H9 (cell line): ENCODE data around the gene GCLC. TPM values are rescaled to one million over a fixed set of nuclear protein-coding genes. Genes with fewer than 3 reads are reported as not detected.

Experiments used
- DNase-seq: peaks from one replicate; pipeline ENCODE4 v3.0.0-alpha.2; 2017
- H2AFZ ChIP-seq: one replicate; pipeline ENCODE4 v1.6.1; 2013; ENCODE audit warnings: mild to moderate bottlenecking, low read length, control low read depth, moderate library complexity
- H2AK5ac ChIP-seq: 2 replicates; pipeline ENCODE4 v1.6.1; 2013; ENCODE audit warnings: low read length, control low read depth, mixed read lengths; ENCODE audit not compliant: insufficient read length
- H2BK120ac ChIP-seq: one replicate; pipeline ENCODE4 v1.6.1; 2013; ENCODE audit warnings: low read depth, mild to moderate bottlenecking, low read length, control low read depth, inconsistent platforms; ENCODE audit not compliant: poor library complexity, severe bottlenecking
- H2BK12ac ChIP-seq: 2 replicates; pipeline ENCODE4 v1.6.1; 2013; ENCODE audit warnings: low read length, control low read depth, mixed read lengths, low read depth; ENCODE audit not compliant: insufficient read length
- H2BK15ac ChIP-seq: 2 replicates; pipeline ENCODE4 v1.6.1; 2013; ENCODE audit warnings: low read depth, low read length, control low read depth
- H2BK20ac ChIP-seq: one replicate; pipeline ENCODE4 v1.6.1; 2013; ENCODE audit warnings: low read depth, mild to moderate bottlenecking, low read length, control low read depth, inconsistent platforms; ENCODE audit not compliant: poor library complexity, severe bottlenecking
- H2BK5ac ChIP-seq: 2 replicates; pipeline ENCODE4 v1.6.1; 2013; ENCODE audit warnings: low read length, control low read depth, mixed read lengths; ENCODE audit not compliant: insufficient read length
- H3K14ac ChIP-seq: 2 replicates; pipeline ENCODE4 v1.6.1; 2013; ENCODE audit warnings: low read length, control low read depth; ENCODE audit not compliant: insufficient read depth
- H3K18ac ChIP-seq: 2 replicates; pipeline ENCODE4 v1.6.1; 2013; ENCODE audit warnings: low read depth, mild to moderate bottlenecking, mixed read lengths, low read length, control low read depth; ENCODE audit not compliant: insufficient read length
- H3K23ac ChIP-seq: 2 replicates; pipeline ENCODE4 v1.6.1; 2013; ENCODE audit warnings: low read length, control low read depth, mixed read lengths, low read depth; ENCODE audit not compliant: insufficient read length
- H3K23me2 ChIP-seq: 2 replicates; pipeline ENCODE4 v1.6.1; 2013; ENCODE audit warnings: low read depth, mild to moderate bottlenecking, mixed read lengths, low read length, control low read depth; ENCODE audit not compliant: insufficient read length, poor library complexity, severe bottlenecking
- H3K27ac ChIP-seq: 2 replicates; pipeline ENCODE4 v1.5.1; 2013; ENCODE audit warnings: low read length, control low read depth, mixed read lengths, low read depth; ENCODE audit not compliant: insufficient read length
- H3K27me3 ChIP-seq: 2 replicates; pipeline ENCODE4 v1.6.1; 2013; ENCODE audit warnings: low read length, control low read depth, inconsistent platforms; ENCODE audit not compliant: insufficient read depth
- H3K4ac ChIP-seq: 2 replicates; pipeline ENCODE4 v1.6.1; 2013; ENCODE audit warnings: low read depth, mild to moderate bottlenecking, control low read depth, inconsistent platforms, low read length, moderate library complexity
- H3K4me1 ChIP-seq: 2 replicates; pipeline ENCODE4 v1.6.1; 2013; ENCODE audit warnings: low read length, control low read depth, inconsistent platforms; ENCODE audit not compliant: insufficient read depth
- H3K4me2 ChIP-seq: 2 replicates; pipeline ENCODE4 v1.6.1; 2013; ENCODE audit warnings: low read length, control low read depth, mixed read lengths; ENCODE audit not compliant: insufficient read length, insufficient read depth
- H3K56ac ChIP-seq: 2 replicates; pipeline ENCODE4 v1.6.1; 2013; ENCODE audit warnings: low read depth, mild to moderate bottlenecking, mixed read lengths, low read length, control low read depth; ENCODE audit not compliant: insufficient read length
- H3K79me1 ChIP-seq: 2 replicates; pipeline ENCODE4 v1.6.1; 2013; ENCODE audit warnings: low read depth, mild to moderate bottlenecking, moderate library complexity, low read length, control low read depth, inconsistent platforms; ENCODE audit not compliant: insufficient read depth, poor library complexity, severe bottlenecking
- H3K79me2 ChIP-seq: 2 replicates; pipeline ENCODE4 v1.6.1; 2013; ENCODE audit warnings: low read length, control low read depth, inconsistent platforms; ENCODE audit not compliant: insufficient read depth
- H3K9ac ChIP-seq: 2 replicates; pipeline ENCODE4 v1.6.1; 2013; ENCODE audit warnings: low read length, control low read depth, mixed read lengths; ENCODE audit not compliant: insufficient read length; ENCODE audit errors: extremely low read depth
- H3K9me3 ChIP-seq: one replicate; pipeline ENCODE4 v1.6.1; 2013; ENCODE audit warnings: low read depth, low read length, inconsistent platforms; ENCODE audit not compliant: control insufficient read depth
- H3T11ph ChIP-seq: one replicate; pipeline ENCODE4 v1.6.1; 2013; ENCODE audit warnings: mild to moderate bottlenecking, low read length, control low read depth, inconsistent platforms
- H4K20me1 ChIP-seq: one replicate; pipeline ENCODE4 v1.6.1; 2013; ENCODE audit not compliant: control insufficient read depth, insufficient read length, insufficient read depth
- H4K5ac ChIP-seq: 2 replicates; pipeline ENCODE4 v1.6.1; 2013; ENCODE audit warnings: low read depth, mild to moderate bottlenecking, mixed read lengths, low read length, control low read depth; ENCODE audit not compliant: insufficient read length
- H4K8ac ChIP-seq: replicated peaks from 2 replicates; pipeline ENCODE4 v1.6.1; 2013; ENCODE audit warnings: low read length, control low read depth, mixed read lengths, low read depth; ENCODE audit not compliant: insufficient read length
- H4K91ac ChIP-seq: 2 replicates; pipeline ENCODE4 v1.6.1; 2013; ENCODE audit warnings: low read depth, mild to moderate bottlenecking, moderate library complexity, mixed read lengths, low read length, control low read depth; ENCODE audit not compliant: insufficient read length
- H3K27ac Mint-ChIP-seq, 3 experiments: 2 replicates in 2 of 3; 3 replicates in 1 of 3; pipeline ENCODE4 v1.8.0; 2020 to 2021; ENCODE audit warnings: mixed read lengths in 3 of 3, mild to moderate bottlenecking in 1 of 3, moderate library complexity in 1 of 3
- H3K27me3 Mint-ChIP-seq: 2 replicates; pipeline ENCODE4 v1.8.0; 2021; ENCODE audit warnings: low read depth, mild to moderate bottlenecking, moderate library complexity, mixed read lengths
- H3K36me3 Mint-ChIP-seq, 3 experiments: 2 replicates in 2 of 3; 3 replicates in 1 of 3; pipeline ENCODE4 v1.8.0; 2020 to 2021; ENCODE audit warnings: low read depth in 3 of 3, mixed read lengths in 3 of 3; ENCODE audit not compliant: insufficient read depth in 1 of 3
- H3K4me1 Mint-ChIP-seq, 2 experiments: 2 replicates each; pipeline ENCODE4 v1.8.0; 2020; ENCODE audit warnings: mixed read lengths in 2 of 2
- H3K4me3 Mint-ChIP-seq, 2 experiments: 2 replicates in 1 of 2; 3 replicates in 1 of 2; pipeline ENCODE4 v1.8.0; 2020 to 2021; ENCODE audit warnings: mild to moderate bottlenecking in 2 of 2, mixed read lengths in 2 of 2, moderate library complexity in 1 of 2
- H3K9me3 Mint-ChIP-seq, 2 experiments: 2 replicates in 1 of 2; 3 replicates in 1 of 2; pipeline ENCODE4 v1.8.0; 2020; ENCODE audit warnings: mild to moderate bottlenecking in 2 of 2, mixed read lengths in 2 of 2, moderate library complexity in 1 of 2
- WGBS: extraction: QIAGEN DNeasy Blood & Tissue Kit; methylation state at CpG from one replicate; pipeline ENCODE4 v1.1.7; 2013; ENCODE audit warnings: missing lambda C conversion rate, low lambda C conversion rate, mixed read lengths; ENCODE audit not compliant: insufficient read length; ENCODE audit errors: extremely low coverage; 5-methylcytosine and 5-hydroxymethylcytosine counted together
- total RNA-seq: library from RNA; stranded (reverse); gene quantifications from 2 replicates; pipeline ENCODE4 v1.2.1, GENCODE V29; 2021
- TF ChIP-seq, protein P1 (sequence below): fragments of 200-600 bp; sonication (generic); conservative IDR thresholded peaks from 3 replicates; pipeline ENCODE4 v1.8.0; 2021; ENCODE audit warnings: antibody characterized with exemption, mild to moderate bottlenecking

Gene GCLC
- total RNA-seq, 1 experiment from 2014 or later = 55.5 TPM

DNA sequence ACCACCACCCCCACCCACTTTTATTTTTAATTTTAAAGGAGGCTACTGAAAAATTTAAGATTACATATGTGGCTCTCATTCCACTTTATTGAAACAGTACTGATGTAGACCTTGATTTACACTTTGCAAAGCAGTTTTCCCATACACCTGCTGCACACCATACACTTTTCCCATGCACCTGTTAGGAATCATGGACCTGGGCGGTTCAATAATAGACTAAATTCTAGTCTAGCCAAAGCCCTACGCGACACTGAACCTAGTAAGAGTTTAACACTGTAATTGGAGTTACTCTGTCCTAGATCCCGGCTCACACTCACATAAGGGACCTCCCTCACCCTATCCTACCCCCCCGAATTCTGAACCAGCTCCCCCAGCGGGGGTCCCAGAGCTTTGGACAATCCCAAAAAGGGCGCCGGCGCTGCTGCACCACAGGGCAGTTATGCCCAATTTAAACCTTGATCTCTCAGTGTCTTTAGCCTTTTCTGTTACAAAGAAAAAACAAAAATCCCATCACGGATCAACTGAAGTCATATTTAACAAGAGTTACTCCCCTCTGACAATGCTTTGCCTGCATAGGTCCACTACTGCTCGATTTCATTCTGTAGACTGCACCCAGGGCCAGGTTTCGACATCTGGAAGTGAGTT, 2.4 kb upstream of the GCLC start:
- Histone ChIP-seq H3K4me1 (peaks cover 2% of the 10 kb centered on the region; the same call in 1 of the 2 replicates), H4K8ac (no peak overlapping the region), H3K23ac (no peak overlapping the region), H3K56ac (no peak overlapping the region), H3K14ac (no peak overlapping the region), H3K4me2 (peak overlapping the region; percentile 83), H4K91ac (no peak overlapping the region), H2AFZ (no peak overlapping the region), H2BK20ac (no peak overlapping the region), H3K4ac (no peak overlapping the region), H3K9me3 (no peaks in the 10 kb centered on the region), H3T11ph (no peak overlapping the region), H3K18ac (no peak overlapping the region), H3K23me2 (peaks cover 10% of the 10 kb centered on the region), H3K79me1 (no peaks in the 10 kb centered on the region), H3K9ac (peak overlapping the region; percentile 64), H2AK5ac (no peak overlapping the region), H2BK120ac (no peak overlapping the region), H3K27me3 (peaks cover 4% of the 10 kb centered on the region; the same call in 1 of the 2 replicates), H2BK12ac (no peak overlapping the region), H3K27ac (no peak overlapping the region), H2BK5ac (no peak overlapping the region), H2BK15ac (no peak overlapping the region), H4K20me1 (no peaks in the 10 kb centered on the region), H3K79me2 (peaks cover 8% of the 10 kb centered on the region; the same call in 1 of the 2 replicates), H4K5ac (no peak overlapping the region)
- Mint-ChIP-seq H3K4me1 (peaks cover 24 to 27% of the 10 kb centered on the region in 2 experiments), H3K27ac (peak overlapping the region in 1 of 3 experiments; percentile 53; a peak in 3 of 7 replicates), H3K9me3 (peaks cover 0 to 12% of the 10 kb centered on the region in 2 experiments; a peak in 3 of 5 replicates), H3K27me3 (peaks cover 29% of the 10 kb centered on the region), H3K36me3 (peaks cover 0 to 7% (median 1%) of the 10 kb centered on the region in 3 experiments; a peak in 4 of 7 replicates), H3K4me3 (peak overlapping the region; percentile 76 to 83)
- TF ChIP-seq, protein P1, sequence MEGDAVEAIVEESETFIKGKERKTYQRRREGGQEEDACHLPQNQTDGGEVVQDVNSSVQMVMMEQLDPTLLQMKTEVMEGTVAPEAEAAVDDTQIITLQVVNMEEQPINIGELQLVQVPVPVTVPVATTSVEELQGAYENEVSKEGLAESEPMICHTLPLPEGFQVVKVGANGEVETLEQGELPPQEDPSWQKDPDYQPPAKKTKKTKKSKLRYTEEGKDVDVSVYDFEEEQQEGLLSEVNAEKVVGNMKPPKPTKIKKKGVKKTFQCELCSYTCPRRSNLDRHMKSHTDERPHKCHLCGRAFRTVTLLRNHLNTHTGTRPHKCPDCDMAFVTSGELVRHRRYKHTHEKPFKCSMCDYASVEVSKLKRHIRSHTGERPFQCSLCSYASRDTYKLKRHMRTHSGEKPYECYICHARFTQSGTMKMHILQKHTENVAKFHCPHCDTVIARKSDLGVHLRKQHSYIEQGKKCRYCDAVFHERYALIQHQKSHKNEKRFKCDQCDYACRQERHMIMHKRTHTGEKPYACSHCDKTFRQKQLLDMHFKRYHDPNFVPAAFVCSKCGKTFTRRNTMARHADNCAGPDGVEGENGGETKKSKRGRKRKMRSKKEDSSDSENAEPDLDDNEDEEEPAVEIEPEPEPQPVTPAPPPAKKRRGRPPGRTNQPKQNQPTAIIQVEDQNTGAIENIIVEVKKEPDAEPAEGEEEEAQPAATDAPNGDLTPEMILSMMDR = no peak
- no CpG with 5 or more reads among the region's 12 CpGs for WGBS
- DNase-seq = no peak
